Transverse colon (tissue), 4 donors: ENCODE results near the gene SLC14A1.

Source experiments
- EP300 ChIP-seq: sonication (generic); formaldehyde crosslinking; IDR thresholded peaks from one replicate; pipeline ENCODE4 v1.6.1; 2017; ENCODE audit warnings: antibody characterized with exemption, low read depth
- POLR2A ChIP-seq: fragments of 450-650 bp; IDR thresholded peaks from one replicate; pipeline ENCODE4 v1.6.1; 2016; ENCODE audit warnings: antibody characterized with exemption, mild to moderate bottlenecking, moderate library complexity
- POLR2AphosphoS5 ChIP-seq, 3 donors: sonication (generic); formaldehyde crosslinking; IDR thresholded peaks; one replicate each; pipeline ENCODE4 v1.6.1; 2016; ENCODE audit warnings: antibody characterized with exemption in 3 of 3
- TF ChIP-seq, protein P1 (sequence below), 5 experiments: fragments of 200-600 bp in 3 of 5; fragments of 450-650 bp in 2 of 5; sonication (generic) in 3 of 5; IDR thresholded peaks; 1 replicate in 2 of 5; 2 replicates in 3 of 5; pipeline ENCODE4 v1.5.1; 2016 to 2017; ENCODE audit warnings: antibody characterized with exemption in 5 of 5, inconsistent platforms in 3 of 5, mild to moderate bottlenecking in 2 of 5, moderate library complexity in 1 of 5

DNA sequence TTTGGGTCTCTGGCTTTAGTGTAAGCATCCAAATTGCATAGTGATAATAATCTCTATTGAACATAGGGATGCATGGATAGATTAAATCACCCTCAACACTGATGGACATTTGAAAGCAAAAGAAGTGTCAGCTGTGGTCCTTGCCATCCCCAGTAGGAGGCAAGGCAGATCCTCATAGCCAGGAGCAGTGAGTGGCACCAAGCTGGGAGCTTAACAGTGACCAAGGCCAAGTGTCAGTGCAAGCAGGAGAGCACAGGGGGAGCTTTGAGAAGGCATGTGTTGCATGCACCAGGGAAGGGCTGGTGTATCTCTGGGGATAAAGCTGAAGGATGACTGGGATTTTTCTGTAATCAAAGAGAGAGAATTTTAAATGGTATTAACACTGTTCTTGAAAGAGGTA is 14.7 kb downstream of the SLC14A1 start:
- TF ChIP-seq EP300 (no peak), POLR2AphosphoS5 (IDR thresholded peaks at IDR 0.05) (no peak), POLR2A (no peak)
- TF ChIP-seq, protein P1, sequence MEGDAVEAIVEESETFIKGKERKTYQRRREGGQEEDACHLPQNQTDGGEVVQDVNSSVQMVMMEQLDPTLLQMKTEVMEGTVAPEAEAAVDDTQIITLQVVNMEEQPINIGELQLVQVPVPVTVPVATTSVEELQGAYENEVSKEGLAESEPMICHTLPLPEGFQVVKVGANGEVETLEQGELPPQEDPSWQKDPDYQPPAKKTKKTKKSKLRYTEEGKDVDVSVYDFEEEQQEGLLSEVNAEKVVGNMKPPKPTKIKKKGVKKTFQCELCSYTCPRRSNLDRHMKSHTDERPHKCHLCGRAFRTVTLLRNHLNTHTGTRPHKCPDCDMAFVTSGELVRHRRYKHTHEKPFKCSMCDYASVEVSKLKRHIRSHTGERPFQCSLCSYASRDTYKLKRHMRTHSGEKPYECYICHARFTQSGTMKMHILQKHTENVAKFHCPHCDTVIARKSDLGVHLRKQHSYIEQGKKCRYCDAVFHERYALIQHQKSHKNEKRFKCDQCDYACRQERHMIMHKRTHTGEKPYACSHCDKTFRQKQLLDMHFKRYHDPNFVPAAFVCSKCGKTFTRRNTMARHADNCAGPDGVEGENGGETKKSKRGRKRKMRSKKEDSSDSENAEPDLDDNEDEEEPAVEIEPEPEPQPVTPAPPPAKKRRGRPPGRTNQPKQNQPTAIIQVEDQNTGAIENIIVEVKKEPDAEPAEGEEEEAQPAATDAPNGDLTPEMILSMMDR (IDR thresholded peaks at IDR 0.05) = no peak
